Astrocyte of the cerebellum (primary cell): ENCODE data around the gene FRMD4A.

Source experiments
- DNase-seq: peaks from one replicate; pipeline ENCODE4 v3.0.0-alpha.2; 2011; ENCODE audit warnings: low read depth
- H3K4me3 ChIP-seq: 2 replicates; pipeline ENCODE4 v1.5.1; 2011; ENCODE audit warnings: mild to moderate bottlenecking, low read depth, low read length, moderate library complexity
- CTCF ChIP-seq: IDR thresholded peaks from 2 replicates; pipeline ENCODE4 v1.5.1; 2012; ENCODE audit warnings: low read length, low read depth, moderate library complexity, mild to moderate bottlenecking; ENCODE audit errors: missing control alignments
- in situ Hi-C: cut with HindIII; loops from 2 replicates; pipeline ENCODE4 v1.10.0; 2017; ENCODE audit warnings: low sequenced_read_pairs

The FRMD4A gene

GRCh38 chr10:14129770-14130169 is 201.0 kb downstream of the FRMD4A start:
- in situ Hi-C loops: no loop called here
- TF ChIP-seq CTCF: no peak
- DNase-seq: no peak
- no peak overlapping the region for H3K4me3 ChIP-seq

- in situ Hi-C loops: no loop called here
- no peak for DNase-seq
- no peak for TF ChIP-seq CTCF
- no peak overlapping the region for H3K4me3 ChIP-seq
These were observed 202.2 kb downstream of the FRMD4A start for GRCh38 chr10:14128519-14128918.

- H3K4me3 ChIP-seq: no peak overlapping the region
- no peak for TF ChIP-seq CTCF
- in situ Hi-C loops: no loop called here
- no peak for DNase-seq
These were observed 203.9 kb downstream of the FRMD4A start for GRCh38 chr10:14126697-14127440.

- no peak for DNase-seq
- no peak overlapping the region for H3K4me3 ChIP-seq
- no peak for TF ChIP-seq CTCF
- in situ Hi-C loops: no loop called here
These were observed 205.2 kb downstream of the FRMD4A start for GRCh38 chr10:14125564-14125963.

GRCh38 chr10:14124941-14125340 is 205.8 kb downstream of the FRMD4A start:
- no peak for TF ChIP-seq CTCF
- H3K4me3 ChIP-seq: no peak overlapping the region
- in situ Hi-C loops: no loop called here
- DNase-seq: no peak

- DNase-seq: no peak
- in situ Hi-C loops: no loop called here
- no peak overlapping the region for H3K4me3 ChIP-seq
- TF ChIP-seq CTCF: no peak
These were observed 207.6 kb downstream of the FRMD4A start for GRCh38 chr10:14123139-14123538.
